Fibroblast of lung (primary cell): ENCODE data around the gene NEO1. TPM values are rescaled to one million over a fixed set of nuclear protein-coding genes. Genes with fewer than 3 reads are reported as not detected.

Experiments
- DNase-seq, 2 donors: peaks; one replicate each; pipeline versions ENCODE4 v3.0.0 to v3.0.0-alpha.2; 2010; ENCODE audit warnings: low read depth in 2 of 2
- H2AFZ ChIP-seq: 2 replicates; pipeline ENCODE4 v1.5.1; 2012; ENCODE audit warnings: low read length, control low read depth, inconsistent platforms
- H3K27ac ChIP-seq: 2 replicates; pipeline ENCODE4 v1.5.1; 2011; ENCODE audit warnings: low read length, control low read depth; ENCODE audit not compliant: insufficient read depth
- H3K27me3 ChIP-seq: 2 replicates; pipeline ENCODE4 v1.5.1; 2011; ENCODE audit warnings: mild to moderate bottlenecking, low read length; ENCODE audit not compliant: control insufficient read depth, insufficient read depth
- H3K36me3 ChIP-seq: 2 replicates; pipeline ENCODE4 v1.5.1; 2011; ENCODE audit warnings: low read length; ENCODE audit not compliant: control insufficient read depth, insufficient read depth
- H3K4me1 ChIP-seq: 2 replicates; pipeline ENCODE4 v1.5.1; 2011; ENCODE audit warnings: low read length; ENCODE audit not compliant: control insufficient read depth, insufficient read depth; ENCODE audit errors: extremely low read depth
- H3K4me2 ChIP-seq: 2 replicates; pipeline ENCODE4 v1.5.1; 2011; ENCODE audit warnings: low read length, control low read depth; ENCODE audit not compliant: insufficient read depth; ENCODE audit errors: extremely low read depth
- H3K4me3 ChIP-seq, 4 experiments: fragments of 200-600 bp in 1 of 4; sonication (generic) in 1 of 4; replicated peaks in 1 of 4; 2 replicates each; pipeline ENCODE4 v1.5.1; 2011 to 2016; ENCODE audit warnings: low read length in 4 of 4, low read depth in 3 of 4, mild to moderate bottlenecking in 3 of 4, control low read depth in 2 of 4, inconsistent platforms in 1 of 4, mixed read lengths in 1 of 4; ENCODE audit not compliant: insufficient read depth in 1 of 4; ENCODE audit errors: control extremely low read depth in 1 of 4
- H3K79me2 ChIP-seq: 2 replicates; pipeline ENCODE4 v1.5.1; 2012; ENCODE audit warnings: mild to moderate bottlenecking, low read length, inconsistent platforms; ENCODE audit not compliant: control insufficient read depth, insufficient read depth
- H3K9ac ChIP-seq: 2 replicates; pipeline ENCODE4 v1.5.1; 2011; ENCODE audit warnings: mild to moderate bottlenecking, low read length, control low read depth; ENCODE audit not compliant: insufficient read depth
- H3K9me3 ChIP-seq: 2 replicates; pipeline ENCODE4 v1.5.1; 2012; ENCODE audit warnings: low read depth, low read length; ENCODE audit not compliant: control insufficient read depth, insufficient read depth
- H4K20me1 ChIP-seq: 2 replicates; pipeline ENCODE4 v1.5.1; 2011; ENCODE audit warnings: low read length; ENCODE audit not compliant: control insufficient read depth, insufficient read depth; ENCODE audit errors: extremely low read depth
- EZH2 ChIP-seq: IDR thresholded peaks from 2 replicates; pipeline ENCODE4 v1.5.1; 2012; ENCODE audit warnings: low read length, control low read depth, mild to moderate bottlenecking; ENCODE audit errors: missing control alignments
- polyA plus RNA-seq, 2 donors: library from polyadenylated mRNA; depleted of rRNA in 1 of 2; stranded (reverse) in 1 of 2; unstranded in 1 of 2; fragments of >200 nt; gene quantifications; 2 replicates each; pipeline ENCODE4 v1.2.1, GENCODE V29; 2011 to 2012; ENCODE audit warnings: missing spikeins in 1 of 2
- total RNA-seq: library from RNA; depleted of rRNA; stranded (reverse); fragments of >200 nt; gene quantifications from 2 replicates; pipeline ENCODE4 v1.2.1, GENCODE V29; 2014
- TF ChIP-seq, protein P1 (sequence below), 2 donors: IDR thresholded peaks in 1 of 2; conservative IDR thresholded peaks in 1 of 2; 1 replicate in 1 of 2; 2 replicates in 1 of 2; pipeline ENCODE4 v1.5.1; 2011 to 2012; ENCODE audit warnings: low read length in 2 of 2, control low read depth in 1 of 2, inconsistent platforms in 1 of 2, low read depth in 1 of 2, mild to moderate bottlenecking in 1 of 2

Gene NEO1
- total and polyA plus RNA-seq, 2 donors (not counting 1 experiment from before 2014, with no cell fraction given) = 6.2 to 19.3 TPM

GRCh38 chr15:73038220-73038619 lies 14.0 kb upstream of the NEO1 start:
- no peaks in the 10 kb centered on the region for H3K4me1 ChIP-seq
- TF ChIP-seq, protein P1, sequence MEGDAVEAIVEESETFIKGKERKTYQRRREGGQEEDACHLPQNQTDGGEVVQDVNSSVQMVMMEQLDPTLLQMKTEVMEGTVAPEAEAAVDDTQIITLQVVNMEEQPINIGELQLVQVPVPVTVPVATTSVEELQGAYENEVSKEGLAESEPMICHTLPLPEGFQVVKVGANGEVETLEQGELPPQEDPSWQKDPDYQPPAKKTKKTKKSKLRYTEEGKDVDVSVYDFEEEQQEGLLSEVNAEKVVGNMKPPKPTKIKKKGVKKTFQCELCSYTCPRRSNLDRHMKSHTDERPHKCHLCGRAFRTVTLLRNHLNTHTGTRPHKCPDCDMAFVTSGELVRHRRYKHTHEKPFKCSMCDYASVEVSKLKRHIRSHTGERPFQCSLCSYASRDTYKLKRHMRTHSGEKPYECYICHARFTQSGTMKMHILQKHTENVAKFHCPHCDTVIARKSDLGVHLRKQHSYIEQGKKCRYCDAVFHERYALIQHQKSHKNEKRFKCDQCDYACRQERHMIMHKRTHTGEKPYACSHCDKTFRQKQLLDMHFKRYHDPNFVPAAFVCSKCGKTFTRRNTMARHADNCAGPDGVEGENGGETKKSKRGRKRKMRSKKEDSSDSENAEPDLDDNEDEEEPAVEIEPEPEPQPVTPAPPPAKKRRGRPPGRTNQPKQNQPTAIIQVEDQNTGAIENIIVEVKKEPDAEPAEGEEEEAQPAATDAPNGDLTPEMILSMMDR (conservative IDR thresholded peaks at IDR 0.05 in 1 of 2, IDR thresholded peaks at IDR 0.05 in 1 of 2; ENCODE audit: low read depth in 1 of 2, low read length in 2 of 2) = no peak
- no peak for TF ChIP-seq EZH2
- H2AFZ ChIP-seq = no peak overlapping the region
- H3K4me2 ChIP-seq = no peak overlapping the region
- no peak for DNase-seq
- H3K36me3 ChIP-seq = no peaks in the 10 kb centered on the region
- no peaks in the 10 kb centered on the region for H4K20me1 ChIP-seq
- no peaks in the 10 kb centered on the region for H3K79me2 ChIP-seq
- no peak overlapping the region for H3K4me3 ChIP-seq
- no peaks in the 10 kb centered on the region for H3K27me3 ChIP-seq
- no peaks in the 10 kb centered on the region for H3K9me3 ChIP-seq
- H3K27ac ChIP-seq = no peak overlapping the region
- no peak overlapping the region for H3K9ac ChIP-seq

DNA sequence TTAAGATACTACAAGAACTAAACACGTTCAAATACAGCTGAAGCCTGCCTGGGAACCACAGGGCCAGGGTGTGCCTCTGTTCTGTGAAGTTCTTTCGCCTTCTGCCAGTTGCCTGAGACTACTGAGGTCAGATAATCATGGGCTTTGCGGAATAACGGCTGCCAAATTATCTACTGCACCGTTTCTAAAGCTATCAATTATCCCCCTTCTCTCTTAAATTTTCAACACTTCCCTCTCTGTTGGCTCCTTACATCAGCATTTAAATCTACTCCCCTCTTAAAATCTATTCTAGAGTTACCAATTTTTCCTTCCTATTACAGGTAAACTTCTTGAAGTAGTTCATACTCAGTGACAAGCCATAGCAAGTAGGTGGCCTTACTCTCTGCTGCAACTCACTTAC lies 6.2 kb upstream of the NEO1 start:
- Histone ChIP-seq H3K79me2 (no peaks in the 10 kb centered on the region), H3K4me3 (no peak overlapping the region), H3K27me3 (no peaks in the 10 kb centered on the region), H3K4me1 (no peaks in the 10 kb centered on the region), H4K20me1 (no peaks in the 10 kb centered on the region), H3K9me3 (no peaks in the 10 kb centered on the region), H3K4me2 (no peak overlapping the region), H2AFZ (no peak overlapping the region), H3K9ac (no peak overlapping the region), H3K36me3 (no peaks in the 10 kb centered on the region), H3K27ac (no peak overlapping the region)
- DNase-seq = no peak
- TF ChIP-seq, protein P1 (conservative IDR thresholded peaks at IDR 0.05 in 1 of 2, IDR thresholded peaks at IDR 0.05 in 1 of 2; ENCODE audit: low read depth in 1 of 2, low read length in 2 of 2) = no peak
- TF ChIP-seq EZH2 = no peak

GRCh38 chr15:73047882-73048281 lies 4.4 kb upstream of the NEO1 start:
- no peak overlapping the region for H3K27ac ChIP-seq
- H4K20me1 ChIP-seq = no peaks in the 10 kb centered on the region

More at GRCh38 chr15:73047882-73048281, 4.4 kb upstream of the NEO1 start:
- H3K27me3 ChIP-seq = no peaks in the 10 kb centered on the region
- no peak overlapping the region for H3K4me3 ChIP-seq
- DNase-seq = no peak
- H2AFZ ChIP-seq = no peak overlapping the region
- TF ChIP-seq, protein P1 (conservative IDR thresholded peaks at IDR 0.05 in 1 of 2, IDR thresholded peaks at IDR 0.05 in 1 of 2; ENCODE audit: low read depth in 1 of 2, low read length in 2 of 2) = no peak
- no peak for TF ChIP-seq EZH2
- no peaks in the 10 kb centered on the region for H3K79me2 ChIP-seq
- no peaks in the 10 kb centered on the region for H3K4me1 ChIP-seq
- no peak overlapping the region for H3K9ac ChIP-seq
- H3K36me3 ChIP-seq = no peaks in the 10 kb centered on the region
- no peaks in the 10 kb centered on the region for H3K9me3 ChIP-seq
- no peak overlapping the region for H3K4me2 ChIP-seq
